GM12875 (cell line): ENCODE data around the gene PLLP.

ENCODE experiments used
- H3K4me3 ChIP-seq: one replicate; pipeline ENCODE4 v1.5.1; 2011; ENCODE audit warnings: low read depth, low read length, control low read depth
- CTCF ChIP-seq: IDR thresholded peaks from 2 replicates; pipeline ENCODE4 v1.5.1; 2011; ENCODE audit warnings: low read depth, mild to moderate bottlenecking, control low read depth, inconsistent platforms, low read length, moderate library complexity, borderline replicate concordance; ENCODE audit not compliant: insufficient read depth

The PLLP gene

GRCh38 chr16:57253466-57253865 lies 31.0 kb downstream of the PLLP start:
- no peak for TF ChIP-seq CTCF
- no peak overlapping the region for H3K4me3 ChIP-seq

GRCh38 chr16:57252148-57252721 lies 32.2 kb downstream of the PLLP start:
- no peak overlapping the region for H3K4me3 ChIP-seq
- no peak for TF ChIP-seq CTCF

GRCh38 chr16:57251352-57251751 lies 33.1 kb downstream of the PLLP start:
- no peak overlapping the region for H3K4me3 ChIP-seq
- no peak for TF ChIP-seq CTCF

GRCh38 chr16:57245472-57246113 lies 38.9 kb downstream of the PLLP start:
- TF ChIP-seq CTCF, result no peak
- H3K4me3 ChIP-seq, result peak overlapping the region; percentile 77

- peak within 1 kb of the TSS; percentile 77 for H3K4me3 ChIP-seq
- no peak for TF ChIP-seq CTCF
Observed at GRCh38 chr16:57244767-57245471, 39.6 kb downstream of the PLLP start, which contains the start of gene ARL2BP. TSS of gene ARL2BP (plus strand) at chr16:57245259. CDS start at chr16:57245368, 109 bp downstream.

GRCh38 chr16:57244463-57244766 lies 40.1 kb downstream of the PLLP start:
- no peak for TF ChIP-seq CTCF
- peak overlapping the region; percentile 49 for H3K4me3 ChIP-seq

- no peak for TF ChIP-seq CTCF
- no peak overlapping the region for H3K4me3 ChIP-seq
Observed at GRCh38 chr16:57242650-57243049, 41.8 kb downstream of the PLLP start.
